Astrocyte (in vitro differentiated cells and primary cell): ENCODE results near the gene MSLN. TPM values are rescaled to one million over a fixed set of nuclear protein-coding genes. Genes with fewer than 3 reads are reported as not detected.
A peak's percentile ranks its signal among the peaks of the same experiment; 100 is the strongest.
"Not testable (repeated sequence)": the region's sequence is repeated elsewhere in the genome, so short reads cannot be mapped to it uniquely, and the experiment has no call there.

ENCODE experiments used
- DNase-seq: peaks from one replicate; pipeline ENCODE4 v3.0.0-alpha.2; 2010; ENCODE audit warnings: low read depth
- FAIRE-seq: peaks from 2 replicates; lab custom pipeline; 2011; peaks lifted over from hg19 to GRCh38; lab: Jason Lieb, UNC
- H2AFZ ChIP-seq: 2 replicates; pipeline ENCODE4 v1.6.0; 2012; ENCODE audit warnings: low read depth, low read length, inconsistent platforms
- H3K27ac ChIP-seq: 2 replicates; pipeline ENCODE4 v1.5.1; 2011; ENCODE audit warnings: low read depth, low read length, inconsistent platforms
- H3K27me3 ChIP-seq: 2 replicates; pipeline ENCODE4 v1.6.0; 2011; ENCODE audit warnings: low read length, inconsistent platforms; ENCODE audit not compliant: insufficient read depth
- H3K36me3 ChIP-seq: 2 replicates; pipeline ENCODE4 v1.5.1; 2011; ENCODE audit warnings: low read length, inconsistent platforms; ENCODE audit not compliant: insufficient read depth
- H3K4me1 ChIP-seq: 2 replicates; pipeline ENCODE4 v1.5.1; 2011; ENCODE audit warnings: low read length, inconsistent platforms; ENCODE audit not compliant: insufficient read depth
- H3K4me2 ChIP-seq: 2 replicates; pipeline ENCODE4 v1.6.0; 2012; ENCODE audit warnings: low read length, inconsistent platforms
- H3K4me3 ChIP-seq: 2 replicates; pipeline ENCODE4 v1.5.1; 2011; ENCODE audit warnings: low read depth, mild to moderate bottlenecking, low read length, inconsistent platforms; ENCODE audit not compliant: insufficient read depth
- H3K79me2 ChIP-seq: 2 replicates; pipeline ENCODE4 v1.6.0; 2012; ENCODE audit warnings: mild to moderate bottlenecking, low read length, inconsistent platforms; ENCODE audit not compliant: insufficient read depth
- H3K9ac ChIP-seq: 2 replicates; pipeline ENCODE4 v1.6.0; 2012; ENCODE audit warnings: mild to moderate bottlenecking, low read length, inconsistent platforms
- H3K9me3 ChIP-seq: 2 replicates; pipeline ENCODE4 v1.5.1; 2012; ENCODE audit warnings: low read depth, mild to moderate bottlenecking, low read length, inconsistent platforms; ENCODE audit not compliant: insufficient read depth
- H4K20me1 ChIP-seq: 2 replicates; pipeline ENCODE4 v1.6.0; 2012; ENCODE audit warnings: low read length, inconsistent platforms; ENCODE audit not compliant: insufficient read depth
- H3K27ac Mint-ChIP-seq: one replicate; pipeline ENCODE4 v1.8.0; 2021; ENCODE audit warnings: mild to moderate bottlenecking, mixed read lengths; ENCODE audit not compliant: unreplicated experiment
- H3K27me3 Mint-ChIP-seq: one replicate; pipeline ENCODE4 v1.8.0; 2021; ENCODE audit warnings: low read depth, mixed read lengths; ENCODE audit not compliant: unreplicated experiment
- H3K36me3 Mint-ChIP-seq: one replicate; pipeline ENCODE4 v1.8.0; 2021; ENCODE audit warnings: low read depth, mixed read lengths; ENCODE audit not compliant: unreplicated experiment
- H3K4me1 Mint-ChIP-seq: one replicate; pipeline ENCODE4 v1.8.0; 2021; ENCODE audit warnings: low read depth, mixed read lengths; ENCODE audit not compliant: unreplicated experiment
- H3K4me3 Mint-ChIP-seq: one replicate; pipeline ENCODE4 v1.8.0; 2021; ENCODE audit warnings: mild to moderate bottlenecking, moderate library complexity, mixed read lengths; ENCODE audit not compliant: unreplicated experiment
- H3K9me3 Mint-ChIP-seq: one replicate; pipeline ENCODE4 v1.8.0; 2021; ENCODE audit warnings: mild to moderate bottlenecking, mixed read lengths; ENCODE audit not compliant: unreplicated experiment
- CTCF ChIP-seq: IDR thresholded peaks from 2 replicates; pipeline ENCODE4 v1.5.1; 2011; ENCODE audit warnings: low read depth, mild to moderate bottlenecking, inconsistent platforms, low read length, moderate library complexity; ENCODE audit not compliant: insufficient read depth
- EZH2 ChIP-seq: IDR thresholded peaks from 2 replicates; pipeline ENCODE4 v1.6.1; 2012; ENCODE audit warnings: mild to moderate bottlenecking, low read length, inconsistent platforms; ENCODE audit not compliant: insufficient read depth
- total RNA-seq: library from RNA; stranded (reverse); gene quantifications from 2 replicates; pipeline ENCODE4 v1.2.1, GENCODE V29; 2021

Gene MSLN
- total RNA-seq, 1 donor from 2014 or later, result not detected

- H3K27me3 Mint-ChIP-seq, result peaks cover 12% of the 10 kb centered on the region
- Histone ChIP-seq H3K27ac (no peak overlapping the region), H3K4me3 (no peak overlapping the region), H3K27me3 (peaks cover 2% of the 10 kb centered on the region), H4K20me1 (no peaks in the 10 kb centered on the region), H3K4me1 (peaks cover 8% of the 10 kb centered on the region), H2AFZ (no peak overlapping the region), H3K9ac (no peak overlapping the region), H3K4me2 (peak overlapping the region; percentile 22), H3K36me3 (no peaks in the 10 kb centered on the region), H3K79me2 (no peaks in the 10 kb centered on the region), H3K9me3 (no peaks in the 10 kb centered on the region)
- H3K4me3 Mint-ChIP-seq, result no peak overlapping the region
- DNase-seq (no peak), FAIRE-seq (no peak)
- peaks cover 5% of the 10 kb centered on the region for H3K4me1 Mint-ChIP-seq
- no peak overlapping the region for H3K27ac Mint-ChIP-seq
- peaks cover 2% of the 10 kb centered on the region for H3K9me3 Mint-ChIP-seq
- TF ChIP-seq CTCF (no peak), EZH2 (no peak)
- no peaks in the 10 kb centered on the region for H3K36me3 Mint-ChIP-seq
Observed at GRCh38 chr16:751152-752006, 9.2 kb upstream of the MSLN start.

- Mint-ChIP-seq H3K4me1 (peaks cover 5% of the 10 kb centered on the region), H3K36me3 (no peaks in the 10 kb centered on the region), H3K27ac (no peak overlapping the region), H3K4me3 (peak overlapping the region; percentile 16), H3K27me3 (peaks cover 14% of the 10 kb centered on the region), H3K9me3 (peaks cover 5% of the 10 kb centered on the region)
- H3K36me3 ChIP-seq, result no peaks in the 10 kb centered on the region
- H3K9me3 ChIP-seq, result no peaks in the 10 kb centered on the region
- H3K79me2 ChIP-seq, result no peaks in the 10 kb centered on the region
- no peak for TF ChIP-seq EZH2
- TF ChIP-seq CTCF, result no peak
- peaks cover 8% of the 10 kb centered on the region for H3K4me1 ChIP-seq
- FAIRE-seq (no peak), DNase-seq (no peak)
- H3K9ac ChIP-seq, result no peak overlapping the region
- H3K4me2 ChIP-seq, result peak overlapping the region; percentile 22
- H2AFZ ChIP-seq, result no peak overlapping the region
- peaks cover 2% of the 10 kb centered on the region for H3K27me3 ChIP-seq
- no peak overlapping the region for H3K4me3 ChIP-seq
- H3K27ac ChIP-seq, result no peak overlapping the region
- no peaks in the 10 kb centered on the region for H4K20me1 ChIP-seq
Observed at GRCh38 chr16:752007-752312, 8.6 kb upstream of the MSLN start.

GRCh38 chr16:754121-754607, 6.4 kb upstream of the MSLN start:
- not testable (repeated sequence) for H3K4me1 Mint-ChIP-seq, H3K9me3 ChIP-seq, H3K9me3 Mint-ChIP-seq, H3K79me2 ChIP-seq, H2AFZ ChIP-seq, H4K20me1 ChIP-seq, H3K4me2 ChIP-seq, H3K27ac Mint-ChIP-seq, FAIRE-seq, H3K4me3 ChIP-seq, H3K27ac ChIP-seq, H3K4me1 ChIP-seq, H3K4me3 Mint-ChIP-seq, H3K27me3 ChIP-seq, H3K36me3 ChIP-seq, H3K9ac ChIP-seq, H3K36me3 Mint-ChIP-seq, DNase-seq
- H3K27me3 Mint-ChIP-seq, result peaks cover 14% of the 10 kb centered on the region
